Measurements from ENCODE around the gene APRT.

The APRT gene

GRCh38 chr16:88822281-88823040 is 10.7 kb upstream of the APRT start:
- DNase-seq (ENCODE audit: low read depth in 2 of 2): no peak

DNA sequence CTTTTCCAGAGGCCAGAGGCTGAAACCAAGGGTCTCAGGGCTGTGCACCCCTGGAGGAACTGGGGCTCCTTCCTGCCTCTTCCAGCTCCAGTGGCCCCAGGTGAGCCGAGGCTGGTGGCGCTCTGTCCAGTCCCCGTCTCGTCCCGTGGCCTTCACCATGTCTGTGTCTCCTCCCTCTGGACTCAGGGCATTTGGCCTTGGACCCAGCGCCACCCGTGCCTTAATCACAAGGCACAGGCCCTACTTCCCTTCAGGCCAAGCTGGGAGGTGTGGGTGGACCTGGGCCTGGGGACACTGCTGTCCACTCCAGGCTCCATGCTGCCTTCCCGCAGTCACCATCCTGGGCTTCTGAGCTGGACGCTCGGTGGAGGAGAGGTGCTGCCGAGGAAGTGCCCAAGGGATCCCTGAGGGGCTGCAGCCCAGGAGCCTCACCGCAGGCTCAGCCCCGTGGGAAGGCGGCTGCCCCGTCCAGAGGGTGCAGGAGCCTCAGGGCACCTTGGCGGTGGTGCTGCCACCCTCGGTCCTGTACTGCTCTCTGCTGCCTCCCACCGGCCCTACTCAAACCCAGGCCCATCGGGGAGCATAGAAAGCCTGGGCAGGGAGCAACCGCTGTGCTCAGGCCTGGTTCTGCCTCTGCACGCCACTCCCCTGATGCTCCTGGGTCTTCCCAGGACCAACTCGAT is 9.6 kb upstream of the APRT start:
- DNase-seq (ENCODE audit: low read depth in 2 of 2): no peak

DNA sequence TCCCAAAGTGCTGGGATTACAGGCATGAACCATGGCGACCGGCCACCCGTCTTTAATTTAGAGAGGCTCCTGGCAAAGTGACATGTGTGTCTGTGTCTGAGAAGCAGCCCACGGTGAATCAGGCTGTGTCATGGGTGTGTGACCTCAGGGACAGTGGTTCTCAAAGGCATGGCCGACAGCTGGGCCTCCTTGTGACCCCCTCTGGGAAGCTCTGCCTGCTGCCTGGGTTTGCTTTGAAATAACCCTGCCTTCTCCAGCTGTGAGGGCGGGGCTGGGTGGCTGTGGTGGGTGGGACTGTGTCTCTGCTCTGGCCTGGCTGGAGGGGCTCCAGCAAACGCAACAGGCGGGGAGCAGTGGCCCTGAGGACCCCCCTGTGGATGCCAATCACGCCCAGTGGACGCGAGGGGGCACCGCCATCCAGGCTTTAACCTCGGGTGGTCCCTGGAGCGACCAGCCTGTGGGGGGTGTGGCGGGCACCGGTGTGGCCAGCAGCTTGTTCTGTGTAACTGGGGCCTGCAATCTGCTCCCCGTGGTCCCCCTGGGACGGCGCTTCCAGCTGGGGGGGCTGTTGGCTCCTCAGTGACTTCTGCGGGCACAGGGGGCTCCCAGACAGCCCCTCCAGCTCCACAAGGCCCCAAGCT is 8.8 kb upstream of the APRT start:
- no peak for DNase-seq (ENCODE audit: low read depth in 2 of 2)

DNA sequence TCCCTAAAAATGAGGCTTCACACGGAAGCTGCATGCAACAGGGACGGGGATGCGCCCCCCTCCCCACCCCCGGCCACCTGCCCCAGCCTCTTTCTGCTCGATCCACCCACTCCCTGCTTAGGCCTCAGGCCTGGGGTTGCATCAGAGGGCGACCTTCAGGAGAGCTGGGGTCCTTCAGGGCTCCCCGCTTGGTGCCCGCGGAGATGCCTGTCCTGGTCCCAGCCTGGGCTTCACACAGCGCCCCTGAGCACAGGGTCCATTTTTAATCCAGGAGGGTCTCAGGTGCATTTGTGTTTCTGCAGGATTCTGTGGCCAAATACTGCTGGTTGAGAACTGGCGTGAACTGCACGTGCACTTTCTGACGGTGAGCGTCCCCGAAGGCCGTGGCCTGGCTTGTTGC is 7.4 kb upstream of the APRT start:
- DNase-seq (ENCODE audit: low read depth in 2 of 2): no peak

- DNase-seq (ENCODE audit: low read depth in 2 of 2): no peak
Observed at GRCh38 chr16:88818575-88818874, 6.8 kb upstream of the APRT start.

DNA sequence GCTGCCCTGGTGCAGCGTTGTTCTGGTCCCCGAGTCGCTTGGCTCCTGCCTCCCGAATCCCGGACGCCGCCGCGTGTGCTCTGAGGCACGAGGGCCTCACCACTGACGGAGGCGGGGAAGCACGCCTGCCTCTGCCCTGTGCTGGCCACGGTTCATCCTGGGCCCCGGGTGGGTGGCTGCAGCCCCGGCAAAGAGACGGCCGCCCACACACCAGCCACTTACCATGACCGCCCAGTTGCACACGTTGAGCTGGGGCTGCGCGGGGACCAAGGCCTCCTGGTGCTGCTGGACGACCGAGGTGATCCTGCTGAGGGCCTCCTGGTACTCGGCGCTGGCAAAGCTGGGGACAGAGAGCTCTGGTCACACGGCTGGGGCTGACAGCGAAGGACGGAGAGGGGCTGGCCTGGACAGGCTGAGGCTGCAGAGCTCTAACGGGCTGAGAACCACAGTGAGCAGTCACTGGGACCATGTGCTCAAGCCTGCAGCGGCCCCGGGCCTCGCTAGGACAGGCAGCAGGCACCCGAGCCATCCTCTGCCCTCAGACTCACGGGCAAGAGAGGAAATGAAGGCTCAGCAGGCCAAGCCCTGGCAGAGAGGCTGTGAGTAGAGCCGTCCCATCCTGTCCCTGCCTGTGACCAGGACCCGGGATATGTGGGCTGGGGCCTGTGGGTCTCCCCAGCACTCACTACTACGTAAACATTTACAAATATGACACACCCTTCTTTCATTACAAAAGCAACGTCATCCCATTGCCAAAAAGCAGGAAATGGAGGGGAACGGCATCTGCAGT is 6.3 kb upstream of the APRT start:
- no peak for DNase-seq (ENCODE audit: low read depth in 2 of 2)

- no peak for DNase-seq (ENCODE audit: low read depth in 2 of 2)
Observed at GRCh38 chr16:88816736-88817535, 5.2 kb upstream of the APRT start.

DNA sequence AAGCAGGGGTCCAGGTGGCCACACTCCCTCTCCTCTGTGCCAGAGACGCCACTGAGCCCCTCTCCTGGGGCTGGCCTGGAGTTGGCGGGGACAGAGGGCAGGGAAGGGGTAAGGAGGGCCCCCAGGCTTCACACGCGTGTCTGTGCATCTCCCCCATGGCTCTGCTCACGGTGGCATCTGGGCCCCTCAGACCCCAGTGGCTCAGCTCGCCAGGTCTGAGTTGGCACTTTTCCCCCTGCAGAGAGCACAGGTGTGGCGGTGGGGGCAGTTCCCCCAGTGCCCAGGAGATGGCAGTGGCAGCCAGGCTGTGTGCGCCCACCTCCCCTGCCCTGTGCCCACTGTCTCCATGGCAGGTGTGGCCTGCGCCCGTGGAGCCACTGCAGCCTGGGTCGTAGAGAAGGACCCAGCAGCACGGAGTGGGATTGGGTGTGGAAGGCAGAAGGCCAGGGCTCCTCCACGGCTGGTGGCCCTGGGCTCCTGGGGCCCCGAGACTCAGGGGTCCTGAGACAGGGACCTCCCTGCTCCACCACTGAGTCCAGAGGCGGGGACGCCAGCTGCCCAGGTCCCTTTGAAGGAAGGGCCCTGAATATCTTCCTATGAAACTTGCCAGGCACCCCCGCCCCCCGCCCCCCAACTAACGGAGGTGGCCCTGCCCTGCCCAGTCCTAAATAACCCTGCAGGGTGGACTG is 4.3 kb upstream of the APRT start:
- DNase-seq (ENCODE audit: low read depth in 2 of 2): peak in 1 of 2 donors; percentile 50

DNA sequence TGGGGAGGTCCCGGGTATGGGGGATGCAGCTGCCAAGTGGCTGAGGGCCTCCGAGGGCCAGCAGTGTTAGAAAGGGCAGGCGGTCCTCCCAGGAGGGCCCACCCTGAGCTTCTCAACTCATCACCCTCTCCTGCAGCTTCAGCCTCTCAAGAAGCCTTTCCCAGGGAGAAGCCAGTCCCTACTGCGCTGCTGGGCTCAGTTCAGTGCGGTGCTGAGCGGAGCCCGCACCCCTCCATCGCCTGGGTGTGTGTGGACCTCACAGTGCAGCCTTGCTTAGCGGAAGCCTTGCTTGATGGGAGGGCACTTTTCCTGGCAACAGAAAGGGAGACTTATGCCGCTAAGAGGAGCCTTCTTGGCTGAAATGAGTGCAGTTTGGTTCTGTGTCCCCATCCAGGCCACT is 3.5 kb upstream of the APRT start:
- DNase-seq (ENCODE audit: low read depth in 2 of 2): no peak

GRCh38 chr16:88814144-88814502 is 2.4 kb upstream of the APRT start:
- no peak for DNase-seq (ENCODE audit: low read depth in 2 of 2)

DNA sequence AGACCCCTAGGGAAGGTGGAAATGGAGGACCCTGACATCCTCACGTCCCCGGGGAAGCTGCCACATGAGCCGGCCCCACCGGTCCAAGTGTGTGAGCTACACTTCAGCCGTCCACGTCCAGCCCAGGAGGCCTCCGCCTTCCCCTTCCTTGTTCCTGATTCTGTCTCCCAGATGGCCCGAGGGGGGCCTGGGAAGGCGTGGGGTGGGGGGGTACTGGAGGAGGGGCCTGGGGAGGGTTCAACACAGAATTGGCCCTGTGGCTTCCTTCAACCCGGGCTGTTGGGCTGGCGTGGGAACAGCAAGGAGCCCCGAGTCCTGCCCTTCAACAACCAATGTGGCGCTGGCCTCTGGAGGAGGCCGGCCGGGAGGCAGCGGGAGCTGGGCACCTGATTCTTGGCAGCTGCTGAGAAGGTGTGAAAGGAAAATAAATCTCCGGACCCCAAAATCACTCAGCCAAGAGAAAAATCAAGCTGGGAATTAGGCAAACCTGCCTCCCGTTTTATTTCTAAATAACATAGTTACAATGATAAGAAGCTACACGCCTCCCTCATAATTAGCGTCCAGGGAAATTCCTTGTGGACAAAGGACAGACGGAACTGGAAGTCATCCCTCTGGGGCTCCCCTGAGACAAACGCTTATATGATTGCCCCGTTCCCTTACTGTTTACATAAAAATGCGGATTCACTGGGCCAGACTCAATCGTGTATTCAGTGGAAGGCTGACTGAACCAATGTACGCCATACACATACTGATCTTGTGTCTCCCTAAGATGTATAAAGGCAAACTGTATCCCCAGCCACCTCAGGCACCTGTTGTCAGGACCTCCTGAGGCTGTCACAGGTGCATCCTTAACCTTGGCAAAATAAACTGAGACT is 1.8 kb upstream of the APRT start:
- DNase-seq (ENCODE audit: low read depth in 2 of 2): no peak

- DNase-seq (ENCODE audit: low read depth in 2 of 2): no peak
Observed at GRCh38 chr16:88812513-88813268, 963 bp upstream of the APRT start.

DNA sequence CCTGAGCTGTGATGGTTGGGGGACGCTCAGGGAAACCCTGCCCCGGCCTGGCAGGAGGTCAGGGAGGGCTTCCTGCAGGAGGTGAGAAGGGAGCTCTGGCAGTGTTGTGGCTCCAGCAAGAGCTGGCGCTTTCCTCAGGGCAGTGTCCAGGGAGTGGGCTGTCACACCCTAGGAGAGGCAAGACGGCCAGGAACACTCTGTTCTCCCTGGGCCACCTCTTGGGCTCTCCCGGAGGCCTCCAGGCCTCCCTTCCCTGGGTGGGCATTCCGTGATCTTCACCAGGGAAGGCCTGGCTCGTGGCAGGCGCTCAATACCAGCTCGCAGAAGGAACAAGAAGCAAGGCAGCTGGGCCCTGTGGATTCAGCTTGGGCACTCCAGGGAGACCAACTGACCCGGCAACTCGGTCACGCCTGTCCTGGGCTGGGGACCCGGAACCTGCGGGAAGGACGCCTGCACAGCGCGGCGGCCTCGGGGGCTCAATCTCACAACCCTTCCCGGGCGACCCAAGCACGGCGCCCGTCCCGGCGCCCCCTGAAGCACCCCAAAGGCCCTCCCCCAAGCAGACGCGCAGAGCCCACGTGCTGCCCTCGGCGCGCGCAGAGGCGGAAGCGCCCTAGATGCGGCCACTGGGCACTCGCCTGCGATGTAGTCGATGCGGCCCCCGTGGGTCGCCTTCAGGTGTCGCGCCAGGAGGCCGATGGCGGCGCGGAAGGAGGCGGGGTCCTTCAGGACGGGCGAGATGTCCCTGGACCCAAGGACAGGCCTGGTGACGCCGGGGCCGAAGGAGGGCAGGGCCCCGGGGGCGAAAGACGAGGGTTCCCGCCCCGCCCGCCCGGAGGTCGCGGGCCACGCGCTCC is 588 bp downstream of the APRT start:
- DNase-seq (ENCODE audit: low read depth in 2 of 2): peak in 1 of 2 donors; percentile 63

DNA sequence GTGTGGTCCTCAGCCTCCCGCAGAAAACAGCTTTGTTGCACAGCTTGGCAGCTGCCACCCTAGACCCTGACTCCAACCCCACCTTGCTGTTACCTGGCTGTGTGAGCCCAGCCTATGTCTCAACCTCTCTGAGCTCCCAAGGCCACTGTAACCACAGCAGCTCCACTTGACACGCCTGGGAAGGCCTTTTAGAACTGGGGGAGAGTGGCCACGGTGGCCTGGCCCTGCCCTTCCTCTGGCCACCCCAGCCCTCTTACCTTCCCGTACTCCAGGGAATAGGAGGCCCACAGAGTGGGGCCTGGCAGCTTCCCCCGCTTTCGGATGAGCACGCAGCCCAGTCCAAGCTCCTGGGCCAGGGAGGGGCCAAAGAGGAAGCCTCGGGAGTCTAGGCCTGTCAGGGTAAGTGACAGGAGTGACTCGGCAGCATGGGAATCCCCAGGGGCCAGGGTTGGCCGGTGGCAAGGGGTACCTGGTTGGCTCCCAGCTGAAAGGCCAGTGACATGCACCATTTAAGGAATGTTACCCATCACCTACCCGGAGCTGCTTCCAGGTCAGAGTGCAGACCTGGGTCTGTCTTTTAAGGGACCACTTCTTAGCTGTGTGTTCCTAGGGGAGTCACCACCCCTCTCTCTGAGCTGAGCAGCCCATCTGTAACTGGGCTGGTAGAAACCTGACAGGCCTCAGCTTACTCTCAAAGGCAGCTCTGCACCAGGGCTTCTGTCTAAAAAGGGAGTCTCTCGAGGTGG is 1.4 kb downstream of the APRT start:
- no peak for DNase-seq (ENCODE audit: low read depth in 2 of 2)

DNA sequence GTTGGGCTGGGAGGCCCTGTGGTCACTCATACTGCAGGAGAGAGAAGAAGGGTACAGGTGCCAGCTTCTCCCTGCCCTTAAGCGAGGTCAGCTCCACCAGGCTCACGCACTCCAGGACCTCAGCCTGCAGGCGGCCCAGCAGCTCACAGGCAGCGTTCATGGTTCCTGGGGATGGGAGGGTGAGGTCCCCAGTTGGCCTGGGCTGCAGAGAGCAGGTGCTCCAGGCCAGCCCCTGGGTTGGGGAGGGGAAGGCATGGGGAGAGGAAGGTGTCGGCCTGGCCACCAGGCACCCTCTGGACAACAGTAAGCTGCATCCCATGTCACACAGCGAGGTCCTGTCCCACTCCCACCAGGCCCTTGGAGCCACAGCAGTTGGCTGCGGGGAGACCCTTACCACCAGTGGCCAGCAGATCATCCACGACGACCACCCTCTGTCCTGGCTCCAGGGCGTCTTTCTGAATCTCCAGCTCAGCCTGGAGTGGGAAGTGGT is 2.0 kb downstream of the APRT start:
- DNase-seq (ENCODE audit: low read depth in 2 of 2): no peak

DNA sequence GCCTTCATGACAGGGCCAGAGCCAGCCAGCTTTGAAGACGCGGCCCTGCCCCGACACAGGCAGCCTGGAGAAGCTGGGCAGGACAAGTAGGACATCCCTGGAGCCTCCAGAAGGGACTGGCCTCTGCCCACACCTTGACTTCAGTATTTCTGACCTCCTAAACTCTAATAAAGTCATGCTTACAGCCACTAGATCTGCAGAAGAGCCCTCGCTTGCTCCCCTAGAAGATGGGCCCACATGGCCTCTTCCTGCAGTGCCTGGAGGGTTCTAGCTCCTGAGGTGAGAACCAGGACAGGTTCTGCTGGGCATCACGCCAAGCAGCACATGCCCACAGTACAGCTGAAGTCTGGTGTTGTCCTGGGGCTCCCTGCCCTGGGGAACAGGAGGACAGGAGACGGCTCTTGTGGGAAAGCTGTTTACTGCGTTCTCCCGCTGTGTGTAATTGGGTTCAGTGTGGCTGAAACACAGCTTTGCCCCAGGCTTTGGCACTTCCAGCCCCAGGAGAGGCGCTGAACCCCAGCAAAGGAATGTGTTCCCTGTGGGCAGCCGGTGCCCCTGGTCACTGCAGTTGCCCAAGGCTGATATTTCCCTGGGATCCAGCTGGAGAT is 2.6 kb downstream of the APRT start:
- no peak for DNase-seq (ENCODE audit: low read depth in 2 of 2)
